ENCODE results near the gene CCDC191.

The CCDC191 gene

GRCh38 chr3:113977822-113978221 is 78.5 kb downstream of the CCDC191 start:
- Histone ChIP-seq H3K4me3 (ENCODE audit: low read depth, low read length) (no peak overlapping the region), H3K36me3 (no peaks in the 10 kb centered on the region), H3K9me3 (ENCODE audit: severe bottlenecking) (peaks cover 4% of the 10 kb centered on the region), H3K27me3 (ENCODE audit: insufficient read depth, low read depth, severe bottlenecking) (no peaks in the 10 kb centered on the region), H3K27ac (no peak overlapping the region)
- DNase-seq, result no peak
- no peak for TF ChIP-seq CTCF (IDR thresholded peaks at IDR 0.05; ENCODE audit: low read depth, low read length)

GRCh38 chr3:113968986-113969385 is 87.3 kb downstream of the CCDC191 start:
- H3K4me3 ChIP-seq (ENCODE audit: low read depth, low read length), result no peak overlapping the region
- TF ChIP-seq CTCF (IDR thresholded peaks at IDR 0.05; ENCODE audit: low read depth, low read length), result no peak
- H3K27ac ChIP-seq, result no peak overlapping the region
- peaks cover 4% of the 10 kb centered on the region for H3K9me3 ChIP-seq (ENCODE audit: severe bottlenecking)
- H3K36me3 ChIP-seq, result no peaks in the 10 kb centered on the region
- DNase-seq, result no peak
- no peaks in the 10 kb centered on the region for H3K27me3 ChIP-seq (ENCODE audit: insufficient read depth, low read depth, severe bottlenecking)

GRCh38 chr3:113966172-113966571 is 90.2 kb downstream of the CCDC191 start:
- no peaks in the 10 kb centered on the region for H3K27me3 ChIP-seq (ENCODE audit: insufficient read depth, low read depth, severe bottlenecking)
- no peak for DNase-seq
- H3K27ac ChIP-seq, result no peak overlapping the region
- H3K4me3 ChIP-seq (ENCODE audit: low read depth, low read length), result no peak overlapping the region
- peak; percentile 29; the same call in 1 of the 2 replicates for TF ChIP-seq CTCF (IDR thresholded peaks at IDR 0.05; ENCODE audit: low read depth, low read length)
- peaks cover 6% of the 10 kb centered on the region for H3K36me3 ChIP-seq
- H3K9me3 ChIP-seq (ENCODE audit: severe bottlenecking), result no peaks in the 10 kb centered on the region

- Histone ChIP-seq H3K36me3 (peaks cover 23% of the 10 kb centered on the region), H3K9me3 (ENCODE audit: severe bottlenecking) (no peaks in the 10 kb centered on the region), H3K4me3 (ENCODE audit: low read depth, low read length) (no peak overlapping the region), H3K27ac (no peak overlapping the region), H3K27me3 (ENCODE audit: insufficient read depth, low read depth, severe bottlenecking) (no peaks in the 10 kb centered on the region)
- no peak for TF ChIP-seq CTCF (IDR thresholded peaks at IDR 0.05; ENCODE audit: low read depth, low read length)
- no peak for DNase-seq
These were observed 92.4 kb downstream of the CCDC191 start for GRCh38 chr3:113963879-113964278.

- Histone ChIP-seq H3K27me3 (ENCODE audit: insufficient read depth, low read depth, severe bottlenecking) (no peaks in the 10 kb centered on the region), H3K36me3 (peaks cover 19% of the 10 kb centered on the region), H3K9me3 (ENCODE audit: severe bottlenecking) (no peaks in the 10 kb centered on the region), H3K27ac (no peak overlapping the region), H3K4me3 (ENCODE audit: low read depth, low read length) (no peak overlapping the region)
- no peak for DNase-seq
- no peak for TF ChIP-seq CTCF (IDR thresholded peaks at IDR 0.05; ENCODE audit: low read depth, low read length)
These were observed 102.1 kb downstream of the CCDC191 start for GRCh38 chr3:113954091-113954685.

GRCh38 chr3:113953677-113954076 is 102.6 kb downstream of the CCDC191 start:
- Histone ChIP-seq H3K9me3 (ENCODE audit: severe bottlenecking) (no peaks in the 10 kb centered on the region), H3K27ac (no peak overlapping the region), H3K27me3 (ENCODE audit: insufficient read depth, low read depth, severe bottlenecking) (no peaks in the 10 kb centered on the region), H3K36me3 (peaks cover 16% of the 10 kb centered on the region), H3K4me3 (ENCODE audit: low read depth, low read length) (no peak overlapping the region)
- no peak for DNase-seq
- no peak for TF ChIP-seq CTCF (IDR thresholded peaks at IDR 0.05; ENCODE audit: low read depth, low read length)

Data from WERI-Rb-1 (cell line).